Activated CD4-positive, alpha-beta T cell treated with anti-CD3 and anti-CD28 coated beads for 1 hour (primary cell): ENCODE data around the gene FAM241B.
A peak's percentile ranks its signal among the peaks of the same experiment; 100 is the strongest.

Experiments used
- DNase-seq: peaks from one replicate; pipeline ENCODE4 v3.0.0-alpha.2; 2020

FAM241B gene

DNA sequence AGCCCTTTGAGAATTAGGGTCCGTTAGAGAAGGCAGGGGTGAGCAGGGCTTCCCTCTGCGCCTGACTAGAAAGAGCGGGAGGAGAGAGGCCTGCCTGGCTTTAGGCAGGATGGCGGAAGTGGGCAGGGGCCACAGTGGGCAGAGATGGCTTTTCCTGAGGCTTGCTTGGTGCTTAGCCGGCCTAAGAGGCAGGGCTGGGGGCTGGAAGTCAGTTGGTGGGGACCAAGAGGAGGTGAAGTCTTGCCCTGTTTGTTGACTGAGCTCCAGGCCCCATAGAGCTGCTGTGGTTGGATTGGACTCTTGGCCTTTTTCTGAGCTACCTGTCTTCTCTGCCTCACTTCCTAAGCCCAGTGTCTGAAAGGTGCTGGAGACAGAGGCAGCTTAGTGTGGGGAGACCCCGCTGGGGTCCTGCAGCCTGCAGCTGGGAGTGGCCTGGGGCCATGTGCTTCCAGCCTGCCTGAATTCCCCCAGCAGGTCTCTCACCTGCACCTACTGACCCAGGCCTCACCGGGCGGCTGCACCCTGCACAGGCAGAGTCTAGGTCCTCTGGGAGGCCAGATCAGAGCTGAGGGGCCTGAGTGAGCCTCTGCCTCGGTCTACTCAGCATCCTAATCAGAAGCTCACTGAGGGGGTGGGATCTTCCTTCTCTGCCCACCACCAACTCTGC lies 4.8 kb downstream of the FAM241B start:
- no peak for DNase-seq

DNA sequence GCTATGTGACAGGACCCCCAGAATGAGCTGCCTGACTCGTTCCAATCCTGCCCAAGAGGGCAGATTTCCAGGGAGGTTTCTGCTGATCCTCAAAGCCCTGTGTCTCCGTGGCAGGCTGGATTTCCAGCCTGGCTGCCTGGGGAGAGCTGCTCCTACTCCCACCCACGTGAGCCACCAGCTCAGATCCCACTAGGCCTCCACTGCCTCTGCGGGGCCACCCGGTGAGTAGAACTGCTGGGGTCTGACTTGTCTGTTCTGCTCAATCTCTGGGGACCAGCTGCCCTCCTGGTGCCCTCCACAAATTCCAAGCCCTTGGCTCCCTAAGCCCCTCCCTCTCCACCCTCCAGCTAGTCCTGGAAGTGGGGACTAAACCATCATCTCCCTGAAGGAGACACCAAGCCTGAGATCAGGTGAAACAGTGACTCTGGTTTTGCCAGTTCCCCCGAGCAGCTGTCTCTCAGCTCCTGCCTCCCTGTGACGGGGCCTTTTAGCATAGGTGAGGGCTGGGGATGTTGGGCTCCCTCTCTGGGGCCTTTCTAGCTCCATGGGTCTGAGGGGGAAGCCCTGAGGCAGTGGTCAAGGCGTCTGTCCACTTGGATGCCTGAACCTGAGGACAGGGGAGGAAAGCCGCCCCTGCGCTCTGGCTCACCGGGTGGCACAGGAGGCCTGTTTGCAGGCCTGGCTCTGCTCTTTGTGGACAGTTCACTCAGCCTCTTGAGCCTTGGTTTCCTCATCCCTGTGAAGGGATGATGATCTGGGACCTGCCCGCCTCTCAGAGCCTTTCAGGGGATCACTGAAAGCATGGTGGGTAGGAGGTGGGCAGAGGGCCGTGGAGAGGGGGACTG lies 5.6 kb downstream of the FAM241B start:
- DNase-seq, result no peak

- no peak for DNase-seq
These were observed 6.2 kb downstream of the FAM241B start for GRCh38 chr10:69636273-69636575.

- no peak for DNase-seq
These were observed 6.9 kb downstream of the FAM241B start for GRCh38 chr10:69636626-69637605.

DNA sequence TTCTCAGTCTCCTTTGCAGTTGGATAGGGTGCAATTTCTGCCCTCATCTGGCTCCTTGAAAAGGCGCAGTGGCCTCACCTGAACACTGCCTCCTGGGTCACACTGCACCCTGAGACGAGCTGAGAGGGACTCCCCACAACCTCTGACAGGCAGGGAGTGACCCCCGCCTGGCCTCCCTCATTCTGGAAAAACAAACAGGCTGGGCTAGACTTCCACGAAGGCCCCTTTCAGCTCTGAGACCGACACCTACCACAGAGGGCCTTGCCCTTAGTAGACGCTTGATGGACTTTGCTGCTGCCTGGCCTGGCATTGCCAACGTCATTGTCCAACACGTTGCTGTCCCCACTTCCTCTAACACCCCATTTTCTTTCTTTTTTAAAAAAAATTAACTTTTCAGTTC lies 8.6 kb downstream of the FAM241B start:
- no peak for DNase-seq

DNA sequence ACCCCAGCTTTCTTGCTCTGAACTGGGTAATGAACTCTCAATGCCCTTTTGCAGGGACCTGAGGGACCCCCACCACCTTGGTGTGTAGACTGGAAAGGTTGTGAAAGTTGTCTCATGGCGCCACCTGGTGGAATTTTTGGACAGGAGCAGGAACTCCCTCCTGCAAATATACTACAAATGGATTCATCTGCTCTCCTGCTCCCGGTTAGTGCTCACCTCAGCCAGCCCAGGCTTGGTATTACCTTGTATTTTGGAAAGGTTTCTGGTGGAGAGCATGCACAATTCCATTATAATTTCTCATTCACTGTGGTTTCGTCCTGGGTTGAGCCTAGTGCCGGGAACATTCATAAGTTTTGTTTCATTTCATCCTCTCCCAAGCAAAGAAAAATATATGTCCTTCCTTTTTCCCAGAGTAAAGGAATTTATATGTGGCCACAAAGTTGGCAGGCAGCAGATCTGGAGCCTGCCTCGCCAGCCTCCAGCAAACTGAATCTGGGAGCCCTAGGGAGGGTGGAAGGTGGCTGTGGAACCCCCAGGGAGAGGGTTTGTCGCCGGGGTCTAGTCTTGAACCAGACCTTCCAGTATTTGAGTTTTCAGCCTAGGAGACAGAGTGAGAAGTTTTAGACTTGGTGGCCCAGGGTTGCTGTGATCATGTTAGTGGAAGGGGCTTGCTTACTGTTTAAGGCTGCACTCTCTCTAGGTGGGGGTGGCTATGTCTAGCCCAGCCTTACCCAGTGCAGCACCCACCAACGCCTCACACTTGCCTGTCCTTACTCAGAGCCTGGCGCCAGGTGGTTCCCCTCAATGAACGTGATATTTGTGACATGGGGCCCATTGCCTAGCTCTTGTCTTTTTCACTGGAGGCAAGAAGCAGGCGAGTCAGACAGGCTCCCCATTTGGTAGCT lies 9.5 kb downstream of the FAM241B start:
- peak; percentile 52 for DNase-seq

- DNase-seq, result no peak
These were observed 10.3 kb downstream of the FAM241B start for GRCh38 chr10:69640196-69640980.

DNA sequence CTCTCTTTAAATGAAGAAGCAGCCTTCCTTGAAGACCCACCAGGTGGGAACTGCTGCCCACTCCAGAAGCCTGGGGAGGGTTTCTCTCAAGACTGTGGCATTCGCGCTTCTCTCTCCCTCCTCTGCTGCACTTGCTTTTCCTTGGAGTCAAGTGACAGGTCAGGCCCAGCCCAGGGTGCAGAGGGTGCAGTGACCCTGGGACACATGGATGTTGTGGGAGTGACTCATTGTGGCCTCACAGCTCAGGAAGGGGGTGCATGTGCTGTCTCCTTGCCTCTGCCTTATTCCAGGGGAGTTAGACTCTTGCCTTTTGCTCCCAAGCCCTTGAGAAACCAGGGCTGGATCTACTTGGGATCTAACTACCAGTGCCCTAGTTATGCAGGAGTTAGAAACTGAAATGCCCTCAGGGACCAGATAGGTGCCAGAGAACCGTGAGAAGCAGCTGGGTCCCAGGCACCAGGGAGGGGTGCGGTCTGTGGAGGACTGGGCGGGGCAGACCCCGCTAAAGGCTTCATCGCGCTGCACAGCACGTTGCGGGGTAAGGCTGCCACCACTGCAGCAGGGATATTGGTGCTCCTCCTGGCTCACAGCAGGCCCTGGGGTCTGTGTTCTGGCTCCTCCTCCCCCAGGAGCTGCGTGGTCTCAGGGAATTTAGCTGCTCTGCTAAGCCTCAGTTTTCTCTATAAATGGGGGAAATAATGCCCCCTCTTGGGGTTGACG lies 11.4 kb downstream of the FAM241B start:
- DNase-seq, result no peak

GRCh38 chr10:69642747-69643146 lies 12.7 kb downstream of the FAM241B start:
- DNase-seq, result no peak

- no peak for DNase-seq
These were observed 14.0 kb downstream of the FAM241B start for GRCh38 chr10:69643779-69644657.

GRCh38 chr10:69644658-69645295 lies 14.7 kb downstream of the FAM241B start:
- DNase-seq, result no peak

DNA sequence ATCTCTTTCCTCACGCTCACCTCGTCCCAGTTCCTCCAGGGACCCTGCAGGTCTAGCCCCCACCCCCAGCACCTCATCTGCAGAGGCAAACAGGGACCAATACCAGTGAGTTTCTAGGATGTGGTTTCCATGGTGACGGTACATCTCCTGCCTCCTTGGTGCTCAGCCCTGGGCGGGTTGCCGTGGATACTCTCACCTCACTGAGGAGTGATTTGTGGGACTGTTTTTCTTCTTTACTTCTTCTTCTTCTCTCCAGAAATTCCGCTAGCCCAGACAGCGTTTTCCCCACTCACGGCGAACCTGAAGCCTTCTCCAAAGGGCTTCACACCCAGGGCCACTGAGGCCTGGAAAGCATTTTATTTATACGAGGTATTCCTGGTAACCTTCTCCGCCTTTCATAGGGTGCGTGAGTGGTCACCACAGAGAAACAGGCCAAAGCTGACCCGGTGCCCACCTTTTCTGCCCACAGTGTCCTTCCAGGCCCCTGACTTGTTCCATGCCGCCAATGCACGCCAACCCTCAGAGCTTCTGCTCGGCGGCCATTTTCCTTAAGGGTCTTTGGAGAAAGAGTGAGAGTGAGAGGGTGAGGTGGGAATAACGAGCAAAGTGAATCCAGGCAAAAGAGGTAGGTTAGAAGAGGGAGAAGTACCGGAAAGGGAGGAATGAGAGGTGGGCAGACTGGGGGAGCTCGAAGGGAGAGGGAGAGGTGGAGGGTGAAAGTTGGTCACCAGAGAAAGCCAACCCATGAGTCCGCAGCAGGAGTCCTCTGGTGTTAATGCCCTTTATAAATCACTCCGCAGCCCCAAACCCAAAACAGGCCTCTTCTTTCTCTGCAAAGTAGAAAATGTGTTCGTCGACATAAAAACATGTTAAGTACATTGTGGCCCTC lies 15.5 kb downstream of the FAM241B start:
- DNase-seq, result no peak

GRCh38 chr10:69646185-69647060 lies 16.4 kb downstream of the FAM241B start:
- no peak for DNase-seq

DNA sequence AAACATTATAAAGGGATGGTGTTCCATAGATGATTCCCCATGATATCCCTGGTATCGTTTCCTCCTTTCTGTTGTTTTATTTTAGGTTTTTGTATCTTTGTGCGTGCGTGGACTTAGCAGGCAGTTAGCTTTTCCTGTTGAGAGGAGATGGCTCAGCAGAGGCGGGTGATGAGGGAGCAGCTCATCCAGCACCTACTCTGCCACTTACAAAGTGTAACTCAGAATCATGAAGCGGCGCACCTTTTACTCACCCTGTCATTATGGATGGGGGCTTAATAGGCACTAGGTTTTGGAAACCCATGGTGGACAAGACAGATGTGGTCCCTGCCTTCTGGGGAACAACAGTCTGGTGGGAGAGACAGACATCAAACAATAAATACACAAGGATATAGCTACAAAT lies 17.1 kb downstream of the FAM241B start:
- no peak for DNase-seq

DNA sequence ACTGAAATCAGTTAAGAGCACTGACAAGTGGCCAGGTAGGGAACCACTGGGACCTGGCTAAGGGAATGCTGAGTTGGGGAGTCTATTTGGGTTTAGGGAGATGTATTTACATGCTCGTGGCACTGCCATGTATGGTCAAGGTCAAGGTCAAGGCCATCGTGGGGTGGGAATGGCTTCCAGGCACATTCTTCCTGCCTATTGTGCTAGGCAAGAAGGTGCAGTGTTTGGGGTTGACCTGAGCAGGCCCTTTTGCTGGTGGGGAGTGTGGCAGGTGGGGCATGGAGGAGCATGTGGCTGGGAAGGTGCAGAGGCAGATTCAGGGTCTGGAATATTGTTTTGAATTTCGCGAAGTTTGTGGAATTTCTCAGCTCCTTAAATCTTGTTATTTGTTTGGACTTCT lies 17.8 kb downstream of the FAM241B start:
- DNase-seq, result no peak

GRCh38 chr10:69648461-69648860 lies 18.4 kb downstream of the FAM241B start:
- no peak for DNase-seq
